ENCODE data around the gene NDUFB7.
"Not testable (repeated sequence)": the region's sequence is repeated elsewhere in the genome, so short reads cannot be mapped to it uniquely, and the experiment has no call there.

NDUFB7 gene

DNA sequence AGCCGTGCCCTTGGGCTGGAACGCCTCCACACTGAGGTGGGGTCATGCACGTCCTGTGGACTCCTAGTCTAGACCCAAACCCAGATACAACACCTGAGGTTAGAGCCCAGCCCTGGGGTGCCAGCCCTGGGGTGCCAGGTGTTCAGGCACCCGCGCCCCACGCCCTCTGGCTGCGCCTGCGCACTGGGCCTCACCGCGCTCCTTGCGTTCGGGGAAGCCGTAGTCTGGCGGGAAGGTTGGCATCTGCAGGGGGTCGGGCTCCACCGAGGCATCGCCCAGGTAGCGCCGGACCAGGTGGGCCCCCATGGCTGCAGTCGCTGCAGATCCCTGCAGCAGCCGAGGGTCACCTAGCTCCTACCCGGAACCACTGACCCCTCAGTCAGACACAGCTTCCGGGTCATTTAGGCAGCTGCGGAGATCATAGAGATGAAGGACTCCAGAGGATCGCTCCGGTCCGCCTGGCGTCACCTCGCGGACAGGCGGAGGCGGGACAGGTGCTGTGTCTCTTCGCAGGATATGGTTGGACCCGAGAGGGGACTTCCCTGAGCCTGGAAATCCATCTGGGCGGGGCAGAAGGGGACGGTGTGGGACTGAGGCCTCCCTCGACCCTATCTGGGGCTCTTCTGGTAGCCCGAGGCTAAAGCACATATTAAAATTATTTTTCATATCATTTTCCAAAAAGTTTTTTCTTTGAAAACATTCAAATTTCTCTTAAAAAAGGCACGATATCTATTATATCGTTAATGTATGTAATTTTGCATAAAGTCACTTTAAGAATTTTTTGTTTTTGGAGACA is at the start of gene NDUFB7:
Gene NDUFB7, minus strand, starts transcription at position 372 of the 796 bp plus-strand sequence. Its CDS starts 66 bp downstream, at position 306.
- DNase-seq: peak; percentile 100

GRCh38 chr19:14619404-14619803 is 47.5 kb upstream of the NDUFB7 start:
- DNase-seq: no peak

DNA sequence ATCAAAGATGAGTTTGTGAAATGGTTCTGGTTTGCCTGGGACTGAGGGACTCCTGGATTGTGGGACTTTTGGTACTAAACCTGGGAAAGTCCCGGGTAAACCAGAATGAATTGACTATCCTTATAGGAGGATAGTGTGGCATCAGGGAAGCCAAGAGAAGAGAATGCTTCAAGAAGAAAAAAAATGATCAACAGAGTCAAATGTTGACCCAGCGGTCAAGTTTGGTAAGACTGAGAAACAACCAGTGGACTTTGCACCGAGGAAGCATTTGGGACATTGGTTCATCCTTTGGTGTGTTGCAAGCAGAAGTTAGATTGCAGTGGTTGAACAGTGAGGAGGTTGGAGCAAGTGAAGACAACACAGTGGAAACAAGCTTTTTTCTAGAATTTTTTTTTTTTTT is 44.5 kb upstream of the NDUFB7 start:
- no peak for DNase-seq

- DNase-seq: no peak
Measured at GRCh38 chr19:14615623-14616022, 43.8 kb upstream of the NDUFB7 start.

- peak; percentile 98 for DNase-seq
Measured at GRCh38 chr19:14614099-14614412, 42.2 kb upstream of the NDUFB7 start.

DNA sequence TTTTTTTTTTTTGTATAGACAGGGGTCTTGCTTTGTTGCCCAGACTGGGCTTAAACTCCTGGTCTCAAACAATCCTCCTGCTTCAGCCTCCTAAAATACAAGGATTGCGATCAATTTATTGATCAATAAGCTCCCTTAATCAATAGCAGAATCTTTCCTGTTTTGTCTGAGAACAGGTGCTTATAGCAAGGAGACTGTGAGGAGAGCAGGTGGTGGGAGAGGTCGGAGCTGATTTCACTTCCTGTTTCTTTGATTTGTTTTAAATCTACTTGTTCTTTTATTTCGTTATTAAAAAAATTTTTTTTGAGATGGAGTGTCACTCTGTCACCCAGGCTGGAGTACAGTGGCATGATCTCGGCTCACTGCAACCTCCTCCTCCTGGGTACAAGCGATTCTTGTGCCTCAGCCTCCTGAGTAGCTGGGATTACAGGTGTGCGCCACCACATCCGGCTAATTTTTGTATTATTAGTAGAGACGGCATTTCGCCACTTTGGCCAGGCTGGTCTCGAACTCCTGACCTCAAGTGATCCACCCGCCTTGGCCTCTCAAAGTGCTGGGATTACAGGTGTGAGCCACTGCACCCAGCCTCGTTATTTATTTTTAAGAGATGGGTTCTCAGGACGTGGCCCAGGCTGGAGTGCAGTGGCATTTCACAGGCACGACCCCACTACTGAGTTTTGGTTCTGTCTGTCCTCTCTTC is 41.7 kb upstream of the NDUFB7 start:
- DNase-seq: not testable (repeated sequence)

- no peak for DNase-seq
Measured at GRCh38 chr19:14612657-14613056, 40.8 kb upstream of the NDUFB7 start.

GRCh38 chr19:14612242-14612641 is 40.4 kb upstream of the NDUFB7 start:
- DNase-seq: not testable (repeated sequence)

DNA sequence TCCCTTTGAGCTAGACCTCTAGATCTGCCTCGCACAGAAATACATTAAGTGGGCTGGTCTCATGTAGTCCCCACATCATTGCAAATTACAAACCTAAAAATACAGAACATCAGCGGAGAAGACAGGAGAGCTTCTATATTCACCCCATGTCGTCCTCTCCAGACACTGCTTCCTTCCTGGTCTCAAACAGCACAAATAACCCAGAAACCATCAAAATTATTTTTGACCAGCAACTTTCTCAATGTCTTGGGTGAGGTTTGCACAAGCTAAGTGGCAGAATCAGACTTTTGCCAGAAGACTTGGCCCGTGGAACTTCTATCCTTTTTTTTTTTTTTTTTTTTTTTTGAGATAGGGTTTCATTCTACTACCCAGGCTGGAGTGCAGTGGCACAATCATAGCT is 39.2 kb upstream of the NDUFB7 start:
- DNase-seq: no peak

DNA sequence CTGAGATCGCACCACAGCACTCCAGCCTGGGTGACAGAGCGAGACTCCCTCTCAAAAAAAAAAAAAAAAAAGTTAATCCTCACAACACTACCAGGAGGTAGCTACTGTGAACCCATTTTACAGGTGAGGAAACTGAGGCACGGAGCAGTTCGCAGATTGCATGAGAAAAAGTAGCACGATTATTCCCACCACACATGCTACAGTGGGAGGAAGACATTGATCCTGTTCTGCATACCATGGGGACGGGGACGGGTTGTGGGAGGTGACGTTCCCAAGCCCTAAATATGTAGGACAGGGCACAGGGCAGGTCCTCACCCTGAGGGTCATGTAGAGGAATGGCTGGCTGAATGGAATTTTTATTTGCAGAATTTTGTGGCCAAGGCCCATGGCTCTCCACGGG is 34.8 kb upstream of the NDUFB7 start:
- DNase-seq: no peak

GRCh38 chr19:14603990-14604387 is 32.1 kb upstream of the NDUFB7 start:
- DNase-seq: no peak

DNA sequence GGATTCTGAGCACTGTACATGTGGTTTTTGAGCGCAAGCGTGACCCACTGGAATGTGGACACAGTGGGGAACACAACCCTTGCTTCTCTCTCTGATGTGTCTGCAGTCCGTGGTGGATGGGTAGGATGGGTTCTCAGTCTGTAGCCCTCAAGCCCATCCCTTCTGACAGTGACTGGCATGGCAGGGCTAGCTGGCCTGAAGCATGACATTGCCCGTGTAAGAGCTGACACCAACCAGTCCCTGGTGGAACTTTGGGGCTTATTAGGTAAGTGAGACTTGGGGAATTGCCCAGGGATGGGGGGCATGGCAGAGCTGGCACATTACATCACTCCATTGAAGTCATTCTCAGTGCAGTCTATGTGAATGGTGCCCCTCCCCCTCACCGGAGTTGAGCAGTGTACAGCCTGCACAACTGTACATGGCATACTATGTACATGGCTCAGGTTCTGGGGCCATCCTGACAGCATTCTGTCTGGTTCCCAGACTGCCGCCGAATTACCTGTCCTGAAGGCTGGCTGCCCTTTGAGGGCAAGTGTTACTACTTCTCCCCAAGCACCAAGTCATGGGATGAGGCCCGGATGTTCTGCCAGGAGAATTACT is 27.8 kb upstream of the NDUFB7 start:
- DNase-seq: no peak

GRCh38 chr19:14595558-14595957 is 23.7 kb upstream of the NDUFB7 start:
- no peak for DNase-seq

GRCh38 chr19:14589433-14589832 is 17.6 kb upstream of the NDUFB7 start:
- not testable (repeated sequence) for DNase-seq

DNA sequence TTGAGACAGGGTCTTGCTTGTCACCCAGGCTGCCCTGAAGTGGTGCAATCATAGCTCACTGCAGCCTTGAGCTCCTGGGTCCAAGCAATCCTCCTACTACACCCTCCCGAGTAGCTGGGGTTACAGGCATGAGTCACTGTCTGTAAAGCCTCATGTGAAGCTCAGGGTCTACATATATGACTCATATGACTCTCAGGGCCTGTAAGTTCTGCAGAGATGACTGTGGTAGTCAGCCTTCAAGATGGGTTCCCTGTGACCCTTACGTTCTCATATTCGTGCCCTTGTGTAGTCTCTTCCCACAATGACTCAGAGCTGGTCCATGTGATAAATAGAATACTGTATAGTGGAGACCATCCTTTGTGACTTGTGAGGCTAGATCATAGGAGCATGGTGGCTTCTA is 13.3 kb upstream of the NDUFB7 start:
- peak; percentile 57 for DNase-seq

- DNase-seq: not testable (repeated sequence)
Measured at GRCh38 chr19:14584372-14584771, 12.5 kb upstream of the NDUFB7 start.

GRCh38 chr19:14582894-14583340 is 11.1 kb upstream of the NDUFB7 start, which contains the start of gene CLEC17A:
Gene CLEC17A, plus strand, starts transcription at chr19:14583084. Its CDS starts 77 bp downstream, at chr19:14583161.
- no peak for DNase-seq

GRCh38 chr19:14580623-14581237 is 8.9 kb upstream of the NDUFB7 start:
- DNase-seq: peak; percentile 31

GRCh38 chr19:14577885-14578427 is 6.1 kb upstream of the NDUFB7 start:
- DNase-seq: peak; percentile 50

DNA sequence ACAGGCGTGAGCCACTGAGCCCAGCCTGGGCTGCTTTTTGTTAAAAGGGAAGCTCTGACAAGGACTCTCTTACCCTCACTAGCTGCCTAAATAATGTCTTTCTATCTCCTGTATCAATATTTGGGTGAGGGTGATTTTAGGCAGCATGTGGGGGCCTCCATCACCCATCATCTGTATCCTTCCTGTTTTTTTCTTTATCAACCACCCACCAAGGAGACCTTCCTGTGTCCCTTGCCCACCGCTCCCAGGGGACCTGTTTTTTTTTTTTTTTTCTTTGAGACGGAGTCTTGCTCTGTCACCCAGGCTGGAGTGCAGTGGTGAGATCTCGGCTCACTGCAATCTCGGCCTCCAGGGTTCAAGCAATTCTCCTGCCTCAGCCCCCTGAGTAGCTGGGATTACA is 5.4 kb upstream of the NDUFB7 start:
- DNase-seq: no peak

- no peak for DNase-seq
Measured at GRCh38 chr19:14576363-14576762, 4.5 kb upstream of the NDUFB7 start.

- DNase-seq: no peak
Measured at GRCh38 chr19:14575428-14575980, 3.6 kb upstream of the NDUFB7 start.

Measured in OCI-M1 (cell line).